IMR-90 (cell line): Measurements from ENCODE around the gene CD69. TPM values are rescaled to one million over a fixed set of nuclear protein-coding genes. Genes with fewer than 3 reads are reported as not detected.

Experiments
- ATAC-seq: fragments of 200-7000 bp; cut with Tn5 transposase; 2 replicates; pipeline ENCODE4 v1.9.1; 2020; ENCODE audit warnings: low read depth, mild to moderate bottlenecking, moderate library complexity
- BruUV-seq: library from RNA; stranded (reverse); fragments of 400-500 nt; replicated peaks from 2 replicates; lab custom pipeline; 2021; lab: Mats Ljungman, UMichigan
- CTCF ChIA-PET: fragments of 300-600 bp; formaldehyde crosslinking; extraction: SDS; loops from one replicate; lab custom pipeline; 2021; ENCODE audit warnings: antibody characterized with exemption; lab: Yijun Ruan, JAX
- POLR2A ChIA-PET: fragments of 300-600 bp; sonication (Branson Sonifier 250); formaldehyde crosslinking; loops from one replicate; lab custom pipeline; 2022; ENCODE audit warnings: antibody characterized with exemption; ENCODE audit not compliant: unreplicated experiment; lab: Charles Lee
- DNase-seq: peaks from one replicate; pipeline ENCODE4 v3.0.0; 2013
- H2AFZ ChIP-seq: replicated peaks from 2 replicates; pipeline ENCODE3; 2013; ENCODE audit warnings: low read length, mild to moderate bottlenecking; ENCODE audit not compliant: poor library complexity
- H2AK5ac ChIP-seq: 2 replicates; pipeline ENCODE4 v1.6.1; 2013; ENCODE audit warnings: low read depth, low read length, inconsistent platforms
- H2AK9ac ChIP-seq: replicated peaks from 2 replicates; pipeline ENCODE3; 2013; ENCODE audit warnings: mild to moderate bottlenecking, low read depth, low read length, moderate library complexity; ENCODE audit not compliant: poor library complexity
- H2BK120ac ChIP-seq: 2 replicates; pipeline ENCODE4 v1.6.1; 2013; ENCODE audit warnings: low read depth, low read length, inconsistent platforms
- H2BK15ac ChIP-seq: 3 replicates; pipeline ENCODE4 v1.6.1; 2013; ENCODE audit warnings: low read depth, low read length, inconsistent platforms
- H2BK20ac ChIP-seq: 2 replicates; pipeline ENCODE4 v1.6.1; 2013; ENCODE audit warnings: low read depth, mild to moderate bottlenecking, inconsistent platforms, low read length, moderate library complexity
- H2BK5ac ChIP-seq: 2 replicates; pipeline ENCODE4 v1.6.1; 2013; ENCODE audit warnings: mild to moderate bottlenecking, low read depth, low read length, inconsistent platforms; ENCODE audit not compliant: poor library complexity, severe bottlenecking
- H3K14ac ChIP-seq: replicated peaks from 2 replicates; pipeline ENCODE4 v1.6.1; 2013; ENCODE audit warnings: low read depth, low read length, inconsistent platforms
- H3K18ac ChIP-seq: 2 replicates; pipeline ENCODE4 v1.6.1; 2013; ENCODE audit warnings: low read depth, low read length, control low read depth
- H3K23ac ChIP-seq: 2 replicates; pipeline ENCODE4 v1.6.1; 2013; ENCODE audit warnings: low read depth, low read length, inconsistent platforms
- H3K27ac ChIP-seq: 2 replicates; pipeline ENCODE4 v1.5.1; 2013; ENCODE audit warnings: mild to moderate bottlenecking, control low read depth, low read length; ENCODE audit not compliant: insufficient read depth
- H3K27me3 ChIP-seq: 2 replicates; pipeline ENCODE4 v1.6.1; 2013; ENCODE audit warnings: low read length; ENCODE audit not compliant: control insufficient read depth, insufficient read depth
- H3K36me3 ChIP-seq: 2 replicates; pipeline ENCODE4 v1.6.1; 2013; ENCODE audit warnings: low read length, mixed read lengths; ENCODE audit not compliant: control insufficient read depth, insufficient read depth
- H3K4ac ChIP-seq: 2 replicates; pipeline ENCODE4 v1.6.1; 2013; ENCODE audit warnings: low read depth, low read length, inconsistent platforms
- H3K4me1 ChIP-seq: 2 replicates; pipeline ENCODE4 v1.6.1; 2013; ENCODE audit warnings: low read length, mixed read lengths; ENCODE audit not compliant: control insufficient read depth, insufficient read depth
- H3K4me2 ChIP-seq: 2 replicates; pipeline ENCODE4 v1.6.1; 2013; ENCODE audit warnings: low read depth, mild to moderate bottlenecking, control low read depth, low read length, moderate library complexity
- H3K4me3 ChIP-seq: 2 replicates; pipeline ENCODE4 v1.5.1; 2013; ENCODE audit warnings: low read depth, mild to moderate bottlenecking, control low read depth, low read length, moderate library complexity; ENCODE audit not compliant: insufficient read depth
- H3K56ac ChIP-seq: 2 replicates; pipeline ENCODE4 v1.6.1; 2013; ENCODE audit warnings: low read length, inconsistent platforms; ENCODE audit not compliant: insufficient read depth; ENCODE audit errors: extremely low read depth
- H3K79me1 ChIP-seq, 2 experiments: 2 replicates each; pipeline ENCODE4 v1.6.1; 2013; ENCODE audit warnings: low read length in 2 of 2, inconsistent platforms in 1 of 2, low read depth in 1 of 2
- H3K9ac ChIP-seq: 2 replicates; pipeline ENCODE4 v1.6.1; 2013; ENCODE audit warnings: low read depth, low read length, control low read depth
- H3K9me1 ChIP-seq: 2 replicates; pipeline ENCODE4 v1.6.1; 2013; ENCODE audit warnings: low read length, inconsistent platforms; ENCODE audit not compliant: insufficient read depth
- H3K9me3 ChIP-seq: 2 replicates; pipeline ENCODE4 v1.6.1; 2013; ENCODE audit warnings: low read length; ENCODE audit not compliant: control insufficient read depth, insufficient read depth
- H4K20me1 ChIP-seq: 2 replicates; pipeline ENCODE4 v1.6.1; 2013; ENCODE audit warnings: low read length, inconsistent platforms; ENCODE audit not compliant: insufficient read depth
- H4K5ac ChIP-seq: 2 replicates; pipeline ENCODE4 v1.6.1; 2013; ENCODE audit warnings: mild to moderate bottlenecking, low read depth, low read length, control low read depth
- H4K8ac ChIP-seq, 2 experiments: 2 replicates each; pipeline ENCODE4 v1.6.1; 2013; ENCODE audit warnings: low read depth in 2 of 2, low read length in 2 of 2, control low read depth in 1 of 2, inconsistent platforms in 1 of 2
- H4K91ac ChIP-seq: 2 replicates; pipeline ENCODE4 v1.6.1; 2013; ENCODE audit warnings: low read depth, low read length, inconsistent platforms; ENCODE audit not compliant: insufficient read depth
- RCOR1 ChIP-seq: IDR thresholded peaks from 2 replicates; pipeline ENCODE4 v1.6.1; 2012; ENCODE audit warnings: mild to moderate bottlenecking, low read length, improper control_type of control experiment; ENCODE audit not compliant: insufficient replicate concordance
- WGBS, 2 experiments: methylation state at CpG; one replicate each; pipeline versions ENCODE4 v1.1.5 to v1.1.7; 2013; ENCODE audit warnings: missing lambda C conversion rate in 2 of 2; ENCODE audit not compliant: insufficient read length in 1 of 2; ENCODE audit errors: extremely low coverage in 2 of 2; 5-methylcytosine and 5-hydroxymethylcytosine counted together
- dilution Hi-C: fragments of 300-500 bp; cut with HindIII; formaldehyde crosslinking; loops from one replicate; pipeline ENCODE4 v1.14.3; 2018; ENCODE audit warnings: low sequenced_read_pairs; ENCODE audit not compliant: unreplicated experiment
- in situ Hi-C: fragments of 300-500 bp; cut with MboI; formaldehyde crosslinking; loops from 3 replicates; pipeline ENCODE4 v1.14.3; 2019; ENCODE audit warnings: low sequenced_read_pairs, inconsistent platforms, mixed read lengths
- intact Hi-C: fragments of 100-400 bp; cut with micrococcal nuclease; formaldehyde crosslinking; loops from 2 replicates; pipeline ENCODE4 v1.10.0; 2022
- polyA plus RNA-seq, 3 experiments: library from polyadenylated mRNA; depleted of rRNA; stranded (reverse); fragments of >200 nt; gene quantifications; 2 replicates each; pipeline ENCODE4 v1.2.3, GENCODE V29; 2012; ENCODE audit warnings: low replicate concordance in 1 of 3
- total RNA-seq: library from RNA; depleted of rRNA; stranded (reverse); fragments of >200 nt; gene quantifications from 2 replicates; pipeline ENCODE4 v1.2.3, GENCODE V29; 2012

Gene CD69
- total and polyA plus RNA-seq, 2 of the 4 experiments (the other 2 are of a cell fraction) = not detected

DNA sequence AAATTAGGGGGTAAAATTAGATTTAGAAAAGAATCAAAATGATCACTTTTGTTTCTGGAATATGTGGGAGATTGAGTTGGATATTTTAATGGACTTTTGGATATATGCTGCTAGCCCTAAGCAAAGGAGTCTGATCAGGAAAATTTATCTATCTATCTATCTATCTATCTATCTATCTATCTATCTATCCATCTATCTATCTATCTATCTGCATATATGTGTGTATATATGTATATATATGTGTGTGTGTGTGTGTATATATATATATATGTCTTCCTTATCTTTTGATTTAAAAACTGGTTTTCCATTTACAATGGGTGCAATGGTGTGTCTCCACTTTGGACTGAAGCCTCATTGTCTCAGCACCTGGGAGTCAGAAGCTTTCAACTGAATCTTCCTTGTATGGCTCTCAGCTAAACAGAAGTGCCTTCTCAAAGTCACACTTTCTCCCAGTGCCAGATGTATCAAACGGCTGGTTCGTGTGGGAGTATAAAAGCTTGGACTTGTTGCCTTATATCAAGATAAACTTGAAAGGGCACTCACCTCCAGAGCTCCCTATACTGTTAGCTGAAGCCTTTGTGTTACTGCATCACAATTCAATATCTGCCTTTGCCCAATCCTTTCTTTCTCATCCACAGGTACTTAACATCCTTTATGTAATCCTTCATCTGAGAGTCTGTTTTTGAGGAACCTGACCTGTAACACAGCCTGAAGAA is 31.6 kb upstream of the CD69 start:
- Histone ChIP-seq H3K4ac (peak overlapping the region; percentile 86), H2BK120ac (peak overlapping the region; percentile 83), H3K23ac (peak overlapping the region; percentile 2), H3K9ac (no peak overlapping the region), H2BK20ac (peak overlapping the region; percentile 96), H3K4me1 (peaks cover 2% of the 10 kb centered on the region; the same call in 1 of the 2 replicates), H4K5ac (peak overlapping the region; percentile 72; the same call in 1 of the 2 replicates), H3K4me2 (peak overlapping the region; percentile 5; the same call in 1 of the 2 replicates), H3K79me1 (no peaks in the 10 kb centered on the region), H3K27ac (peak overlapping the region; percentile 69), H3K9me3 (no peaks in the 10 kb centered on the region), H2AK9ac (no peak overlapping the region), H3K9me1 (0 out of 2 replicates have a peak, but pooled peaks cover 2% of the 10 kb centered on the region), H2BK15ac (peak overlapping the region; percentile 25; the same call in 1 of the 3 replicates), H3K56ac (peak overlapping the region; percentile 68; the same call in 1 of the 2 replicates), H2BK5ac (peak overlapping the region; percentile 83), H3K4me3 (no peak overlapping the region), H4K20me1 (no peaks in the 10 kb centered on the region), H4K91ac (peak overlapping the region; percentile 84; the same call in 1 of the 2 replicates), H3K27me3 (no peaks in the 10 kb centered on the region), H2AFZ (no peak overlapping the region), H3K14ac (peak overlapping the region; percentile 11), H2AK5ac (peak overlapping the region; percentile 31), H3K36me3 (no peaks in the 10 kb centered on the region), H4K8ac (peak overlapping the region in 1 of 2 experiments; percentile 53; a peak in 2 of 4 replicates), H3K18ac (peak overlapping the region; percentile 96; the same call in 1 of the 2 replicates)
- ATAC-seq = peak; percentile 21
- no CpG with 5 or more reads among the region's 2 CpGs for WGBS, 2 experiments
- no peak for TF ChIP-seq RCOR1
- intact Hi-C loops = no loop called here
- dilution Hi-C loops = no loop called here
- ChIA-PET CTCF (no interaction called here), POLR2A (no interaction called here)
- BruUV-seq = no TSS peak
- in situ Hi-C loops = no loop called here
- no peak for DNase-seq
